Measurements from ENCODE around the gene HPX. TPM values are rescaled to one million over a fixed set of nuclear protein-coding genes. Genes with fewer than 3 reads are reported as not detected.

Gene HPX, protein sequence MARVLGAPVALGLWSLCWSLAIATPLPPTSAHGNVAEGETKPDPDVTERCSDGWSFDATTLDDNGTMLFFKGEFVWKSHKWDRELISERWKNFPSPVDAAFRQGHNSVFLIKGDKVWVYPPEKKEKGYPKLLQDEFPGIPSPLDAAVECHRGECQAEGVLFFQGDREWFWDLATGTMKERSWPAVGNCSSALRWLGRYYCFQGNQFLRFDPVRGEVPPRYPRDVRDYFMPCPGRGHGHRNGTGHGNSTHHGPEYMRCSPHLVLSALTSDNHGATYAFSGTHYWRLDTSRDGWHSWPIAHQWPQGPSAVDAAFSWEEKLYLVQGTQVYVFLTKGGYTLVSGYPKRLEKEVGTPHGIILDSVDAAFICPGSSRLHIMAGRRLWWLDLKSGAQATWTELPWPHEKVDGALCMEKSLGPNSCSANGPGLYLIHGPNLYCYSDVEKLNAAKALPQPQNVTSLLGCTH
- not detected in 2 replicates for polyA plus RNA-seq

DNA sequence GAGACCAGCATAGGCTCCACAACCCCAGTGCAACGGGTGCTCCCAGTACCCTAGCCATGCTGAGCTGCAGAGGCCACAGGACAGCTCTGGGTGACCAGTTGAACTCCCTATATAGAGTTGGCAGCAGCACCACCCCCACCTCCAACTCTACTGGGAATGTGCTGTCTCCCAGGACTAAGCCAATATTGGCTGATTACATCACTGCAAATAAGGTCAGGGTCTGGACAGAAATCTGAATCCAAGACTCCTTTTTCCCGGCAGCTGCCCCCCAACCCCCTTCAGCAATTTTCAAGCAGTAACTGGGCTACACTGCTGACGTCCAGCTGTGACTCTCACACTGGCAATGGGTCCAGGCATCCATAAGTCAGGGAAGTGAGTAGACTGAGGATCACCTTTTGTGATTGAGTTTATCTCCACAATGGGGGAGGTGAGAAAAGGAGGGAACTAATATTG is at the start of gene HPX:
Gene HPX (minus strand): TSS at position 82 of the 453 bp plus-strand sequence. CDS start 24 bp downstream, at position 58.

DNA sequence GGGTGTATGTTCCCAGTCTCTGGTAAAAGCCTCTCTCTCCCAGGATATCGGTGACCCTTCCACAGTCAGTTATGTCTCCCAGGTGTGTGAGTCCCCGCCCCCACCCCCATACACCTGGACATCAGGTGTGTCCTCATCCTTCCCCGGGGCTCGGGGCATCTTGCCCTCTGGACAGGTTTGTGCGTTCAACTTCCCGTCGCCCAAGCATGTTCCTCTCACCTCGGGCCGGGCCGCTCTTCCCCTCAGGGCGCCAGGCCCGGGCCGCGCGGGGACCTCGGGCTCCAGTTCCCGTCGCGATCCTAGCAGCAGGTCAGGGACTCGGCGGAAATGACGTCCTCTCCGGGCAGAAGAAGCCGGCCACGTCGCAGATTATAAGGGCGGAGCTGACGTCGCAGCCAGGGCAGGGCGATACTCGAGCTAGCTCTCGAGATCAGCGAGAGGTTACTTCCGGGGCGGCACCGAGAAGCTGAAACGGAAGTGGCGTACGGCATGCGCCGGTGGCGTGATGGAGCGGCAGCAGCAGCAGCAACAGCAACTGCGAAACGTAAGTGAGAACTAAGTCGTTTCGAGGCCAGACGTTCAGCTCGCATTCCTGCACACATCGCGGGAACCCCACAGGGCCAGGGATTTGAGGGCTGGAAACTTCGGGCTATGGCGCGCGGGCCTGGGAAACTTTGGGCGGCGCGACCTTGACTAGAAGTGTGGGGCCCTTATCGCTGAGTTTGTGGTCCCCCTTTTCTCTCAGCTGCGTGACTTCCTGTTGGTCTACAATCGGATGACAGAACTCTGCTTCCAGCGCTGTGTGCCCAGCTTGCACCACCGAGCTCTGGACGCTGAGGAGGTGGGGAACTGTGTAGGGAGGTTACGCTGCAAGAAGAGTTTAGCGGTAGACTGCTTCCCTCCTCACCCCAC is 40.5 kb upstream of the HPX start, which contains the start of the genes ARFIP2 and TIMM10B:
Gene ARFIP2 (minus strand): TSS at position 320 of the 912 bp plus-strand sequence. CDS start 910 bp downstream, outside the sequence.
Gene TIMM10B (plus strand): TSS at position 490 of the 912 bp plus-strand sequence. CDS start 16 bp downstream, at position 506.

DNA sequence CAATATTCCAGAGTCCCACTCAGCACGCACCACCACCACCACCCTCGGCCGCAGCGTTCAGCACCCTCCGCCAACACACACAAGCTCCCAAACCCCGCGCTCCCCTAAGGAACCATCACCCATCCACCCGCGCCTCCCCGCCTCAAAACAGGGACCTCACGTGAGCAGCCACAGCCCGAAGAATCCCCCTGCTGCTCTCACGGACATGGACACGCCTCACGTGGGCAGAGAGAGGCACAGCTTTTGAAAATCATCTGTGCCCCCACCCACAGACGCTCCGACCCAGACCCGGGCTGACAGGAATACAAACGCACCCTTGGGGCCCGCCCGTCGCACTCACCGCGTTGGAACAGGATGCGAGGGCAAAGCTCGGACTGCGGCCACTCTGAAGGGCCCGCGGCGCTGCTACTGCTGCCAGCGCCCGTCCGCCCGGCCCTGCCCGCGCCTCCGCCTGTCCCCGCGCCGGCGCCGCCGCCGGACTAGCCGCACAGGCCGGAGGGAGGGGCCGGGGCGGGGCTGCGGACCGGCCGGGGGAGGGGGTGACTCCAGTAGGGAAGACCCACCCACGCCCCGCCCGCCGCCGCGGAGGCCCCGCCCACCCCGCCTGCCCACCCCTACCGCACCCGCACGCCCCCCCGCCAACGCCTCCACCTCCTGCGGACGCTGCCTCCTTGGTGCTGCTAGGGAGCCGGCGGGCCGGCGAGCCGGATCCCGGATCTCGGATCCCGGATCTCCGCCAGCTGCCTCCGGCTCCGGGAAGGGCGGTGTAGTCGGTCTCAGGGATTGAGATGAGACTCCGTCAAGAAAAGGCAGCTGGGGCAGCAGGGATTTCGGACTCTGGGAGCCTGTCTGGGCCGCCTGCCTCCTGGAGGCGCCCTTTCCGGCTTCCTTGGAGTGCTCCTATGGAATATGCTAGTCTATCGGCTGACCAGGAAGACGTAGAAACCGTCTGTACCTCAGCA is 32.9 kb upstream of the HPX start, which contains the start of gene TRIM3:
Gene TRIM3 (minus strand): TSS at position 491 of the 962 bp plus-strand sequence. CDS start 8,246 bp downstream, outside the sequence.

DNA sequence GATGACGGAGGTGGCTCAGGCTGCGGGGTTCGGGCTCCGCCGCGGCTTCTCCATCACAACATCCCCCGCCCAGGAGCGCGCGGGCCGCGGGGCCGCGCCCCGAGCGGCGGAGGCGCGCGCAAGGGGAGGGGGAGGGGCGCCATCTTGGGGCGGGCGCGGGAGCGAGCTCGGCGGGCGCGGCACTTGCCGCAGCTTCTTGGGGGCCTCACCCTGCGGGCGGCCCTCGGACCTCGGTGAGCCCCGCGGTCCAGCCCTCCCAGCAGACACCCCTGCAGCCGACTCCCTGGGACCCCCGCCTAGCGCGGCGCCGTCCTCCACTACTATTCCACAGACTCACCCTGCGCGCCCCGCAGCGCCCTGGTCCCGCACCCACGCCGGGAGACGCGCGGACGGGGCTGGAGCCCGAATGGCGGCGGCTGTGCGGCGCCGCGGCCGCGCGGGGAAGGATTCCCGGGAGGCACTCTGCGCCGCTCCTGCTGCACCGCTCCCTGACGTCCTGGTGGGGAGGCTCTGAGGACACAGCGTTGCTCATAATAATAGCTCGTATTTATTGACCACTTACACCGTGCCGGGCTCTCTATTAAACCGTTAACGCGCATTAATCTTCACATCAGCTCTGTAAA is 21.7 kb downstream of the HPX start, which contains the start of gene APBB1:
Gene APBB1 (minus strand): TSS at position 86 of the 623 bp plus-strand sequence. CDS start 7,747 bp downstream, outside the sequence.

DNA sequence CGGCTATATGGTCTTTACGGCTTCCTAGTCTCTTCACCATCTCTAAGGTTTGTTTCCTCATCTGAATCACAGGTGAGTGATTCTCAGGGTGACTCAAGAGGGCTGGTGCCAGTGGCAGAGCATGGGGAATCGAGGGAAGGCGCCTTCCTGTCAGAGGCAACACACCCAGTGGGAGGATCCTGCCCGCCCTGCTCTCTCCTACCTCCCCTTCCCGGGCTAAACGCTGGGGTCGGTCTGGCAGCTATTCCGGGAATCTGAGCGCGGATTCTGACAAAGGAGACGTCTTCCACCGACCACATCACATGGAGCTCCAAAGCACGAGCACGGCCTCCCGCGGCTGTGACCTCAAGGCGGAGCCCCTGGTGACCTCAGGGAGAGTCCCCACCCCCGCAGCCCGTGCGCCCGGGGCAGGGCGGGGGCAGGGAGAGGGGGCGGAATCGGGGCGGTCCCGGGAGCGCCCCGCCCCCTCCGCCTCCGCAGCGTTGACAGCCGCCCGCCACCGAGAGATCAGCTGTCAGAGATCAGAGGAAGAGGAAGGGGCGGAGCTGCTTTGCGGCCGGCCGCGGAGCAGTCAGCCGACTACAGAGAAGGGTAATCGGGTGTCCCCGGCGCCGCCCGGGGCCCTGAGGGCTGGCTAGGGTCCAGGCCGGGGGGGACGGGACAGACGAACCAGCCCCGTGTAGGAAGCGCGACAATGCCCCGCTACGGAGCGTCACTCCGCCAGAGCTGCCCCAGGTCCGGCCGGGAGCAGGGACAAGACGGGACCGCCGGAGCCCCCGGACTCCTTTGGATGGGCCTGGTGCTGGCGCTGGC is 50.7 kb downstream of the HPX start, which contains the start of gene SMPD1:
Gene SMPD1 (plus strand): TSS at position 570 of the 813 bp plus-strand sequence. CDS start 125 bp downstream, at position 695.

Other genes starting within 250 kb of the HPX start
- not detected in 2 replicates for gene OR52W1, start 241.8 kb downstream of the HPX start, polyA plus RNA-seq
- gene C11orf42, start 235.4 kb downstream of the HPX start, polyA plus RNA-seq = not detected in 2 replicates
- 3.9 and 9.0 TPM in 2 replicates for gene FHIP1B, start 206.4 kb downstream of the HPX start, polyA plus RNA-seq
- gene CNGA4, start 201.9 kb downstream of the HPX start, polyA plus RNA-seq = not detected in 2 replicates
- gene CCKBR, start 181.1 kb downstream of the HPX start, polyA plus RNA-seq = 5.3 TPM in 1 of 2 replicates, not detected in the other
- gene CAVIN3, start 120.5 kb downstream of the HPX start, polyA plus RNA-seq = 0.79 and 3.7 TPM in 2 replicates
- gene SMPD1, start 50.5 kb downstream of the HPX start, polyA plus RNA-seq = 49.1 and 56.6 TPM in 2 replicates
- gene APBB1, start 21.9 kb downstream of the HPX start, polyA plus RNA-seq = 52.5 and 67.7 TPM in 2 replicates
- 5.8 and 8.1 TPM in 2 replicates for gene TRIM3, start 33.0 kb upstream of the HPX start, polyA plus RNA-seq
- 9.2 and 18.9 TPM in 2 replicates for gene ARFIP2, start 40.3 kb upstream of the HPX start, polyA plus RNA-seq
- gene TIMM10B, start 40.5 kb upstream of the HPX start, polyA plus RNA-seq = 33.8 and 37.8 TPM in 2 replicates
- 0.52 TPM in 1 of 2 replicates, not detected in the other for gene DNHD1, start 56.3 kb upstream of the HPX start, polyA plus RNA-seq
- 2.5 and 10.6 TPM in 2 replicates for gene RRP8, start 162.6 kb upstream of the HPX start, polyA plus RNA-seq
- 25.7 and 26.9 TPM in 2 replicates for gene ILK, start 162.8 kb upstream of the HPX start, polyA plus RNA-seq
- 46.1 and 88.1 TPM in 2 replicates for gene TAF10, start 171.2 kb upstream of the HPX start, polyA plus RNA-seq
- 32.0 and 39.2 TPM in 2 replicates for gene TPP1, start 178.4 kb upstream of the HPX start, polyA plus RNA-seq
- gene DCHS1, start 214.8 kb upstream of the HPX start, polyA plus RNA-seq = 0.12 and 0.34 TPM in 2 replicates
- gene MRPL17, start 242.4 kb upstream of the HPX start, polyA plus RNA-seq = 42.3 and 43.2 TPM in 2 replicates

Measured in Purkinje cell (primary cell).